ENCODE measurements around the gene ERMARD. TPM values are rescaled to one million over a fixed set of nuclear protein-coding genes. Genes with fewer than 3 reads are reported as not detected.

Gene ERMARD
- total RNA-seq, 1 experiment from 2014 or later, result 13.6 TPM

- H3K9ac ChIP-seq (ENCODE audit: extremely low read depth, insufficient read length, low read length), result no peak overlapping the region
- H4K8ac ChIP-seq (replicated peaks; ENCODE audit: insufficient read length, low read depth, low read length), result no peak overlapping the region
- H3K4me3 Mint-ChIP-seq, result no peak overlapping the region
- no peaks in the 10 kb centered on the region for H3K9me3 ChIP-seq (ENCODE audit: control insufficient read depth, low read depth, low read length)
- no peak overlapping the region for H3T11ph ChIP-seq (ENCODE audit: low read length)
- H3K27me3 Mint-ChIP-seq (ENCODE audit: low read depth), result peaks cover 9% of the 10 kb centered on the region
- no peaks in the 10 kb centered on the region for H3K23me2 ChIP-seq (ENCODE audit: insufficient read length, low read depth, low read length, poor library complexity, severe bottlenecking)
- H3K4me2 ChIP-seq (ENCODE audit: insufficient read depth, insufficient read length, low read length), result no peak overlapping the region
- peak; percentile 10 for DNase-seq
- no peak overlapping the region for H3K56ac ChIP-seq (ENCODE audit: insufficient read length, low read depth, low read length)
- H2BK15ac ChIP-seq (ENCODE audit: low read depth, low read length), result no peak overlapping the region
- H4K91ac ChIP-seq (ENCODE audit: insufficient read length, low read depth, low read length), result no peak overlapping the region
- H3K4me1 ChIP-seq (ENCODE audit: insufficient read depth, low read length), result no peaks in the 10 kb centered on the region
- H3K18ac ChIP-seq (ENCODE audit: insufficient read length, low read depth, low read length), result no peak overlapping the region
- no peaks in the 10 kb centered on the region for H3K4me1 Mint-ChIP-seq
- H3K4ac ChIP-seq (ENCODE audit: low read depth, low read length), result no peak overlapping the region
- peak overlapping the region in 1 of 3 experiments; percentile 64; a peak in 1 of 7 replicates for H3K27ac Mint-ChIP-seq
- H2BK5ac ChIP-seq (ENCODE audit: insufficient read length, low read length), result no peak overlapping the region
- H4K5ac ChIP-seq (ENCODE audit: insufficient read length, low read depth, low read length), result no peak overlapping the region
- no peaks in the 10 kb centered on the region for H3K27me3 ChIP-seq (ENCODE audit: insufficient read depth, low read length)
- H2AK5ac ChIP-seq (ENCODE audit: insufficient read length, low read length), result no peak overlapping the region
- H2BK20ac ChIP-seq (ENCODE audit: low read depth, low read length, poor library complexity, severe bottlenecking), result no peak overlapping the region
- H3K23ac ChIP-seq (ENCODE audit: insufficient read length, low read depth, low read length), result no peak overlapping the region
- H4K20me1 ChIP-seq (ENCODE audit: control insufficient read depth, insufficient read depth, insufficient read length), result no peaks in the 10 kb centered on the region
- no peaks in the 10 kb centered on the region for H3K79me1 ChIP-seq (ENCODE audit: insufficient read depth, low read depth, low read length, poor library complexity, severe bottlenecking)
- H2BK120ac ChIP-seq (ENCODE audit: low read depth, low read length, poor library complexity, severe bottlenecking), result no peak overlapping the region
- no peak overlapping the region for H3K27ac ChIP-seq (ENCODE audit: insufficient read length, low read depth, low read length)
- no peak overlapping the region for H3K14ac ChIP-seq (ENCODE audit: insufficient read depth, low read length)
- TF ChIP-seq, protein P1, sequence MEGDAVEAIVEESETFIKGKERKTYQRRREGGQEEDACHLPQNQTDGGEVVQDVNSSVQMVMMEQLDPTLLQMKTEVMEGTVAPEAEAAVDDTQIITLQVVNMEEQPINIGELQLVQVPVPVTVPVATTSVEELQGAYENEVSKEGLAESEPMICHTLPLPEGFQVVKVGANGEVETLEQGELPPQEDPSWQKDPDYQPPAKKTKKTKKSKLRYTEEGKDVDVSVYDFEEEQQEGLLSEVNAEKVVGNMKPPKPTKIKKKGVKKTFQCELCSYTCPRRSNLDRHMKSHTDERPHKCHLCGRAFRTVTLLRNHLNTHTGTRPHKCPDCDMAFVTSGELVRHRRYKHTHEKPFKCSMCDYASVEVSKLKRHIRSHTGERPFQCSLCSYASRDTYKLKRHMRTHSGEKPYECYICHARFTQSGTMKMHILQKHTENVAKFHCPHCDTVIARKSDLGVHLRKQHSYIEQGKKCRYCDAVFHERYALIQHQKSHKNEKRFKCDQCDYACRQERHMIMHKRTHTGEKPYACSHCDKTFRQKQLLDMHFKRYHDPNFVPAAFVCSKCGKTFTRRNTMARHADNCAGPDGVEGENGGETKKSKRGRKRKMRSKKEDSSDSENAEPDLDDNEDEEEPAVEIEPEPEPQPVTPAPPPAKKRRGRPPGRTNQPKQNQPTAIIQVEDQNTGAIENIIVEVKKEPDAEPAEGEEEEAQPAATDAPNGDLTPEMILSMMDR (conservative IDR thresholded peaks at IDR 0.05), result no peak
- no peaks in the 10 kb centered on the region for H3K79me2 ChIP-seq (ENCODE audit: insufficient read depth, low read length)
- no peak overlapping the region for H2BK12ac ChIP-seq (ENCODE audit: insufficient read length, low read depth, low read length)
- H3K36me3 Mint-ChIP-seq (ENCODE audit: insufficient read depth in 1 of 3, low read depth in 3 of 3), result peaks cover 12 to 28% (median 20%) of the 10 kb centered on the region in 3 experiments
- no peak overlapping the region for H2AFZ ChIP-seq (ENCODE audit: low read length)
- peaks cover 0 to 4% of the 10 kb centered on the region in 2 experiments; a peak in 1 of 5 replicates for H3K9me3 Mint-ChIP-seq
- no CpG with 5 or more reads among the region's 9 CpGs for WGBS (ENCODE audit: extremely low coverage, insufficient read length, low lambda C conversion rate)
These were observed 32.0 kb downstream of the ERMARD start for GRCh38 chr6:169783401-169783800.
